ENCODE results near the gene SORCS2.

DNA sequence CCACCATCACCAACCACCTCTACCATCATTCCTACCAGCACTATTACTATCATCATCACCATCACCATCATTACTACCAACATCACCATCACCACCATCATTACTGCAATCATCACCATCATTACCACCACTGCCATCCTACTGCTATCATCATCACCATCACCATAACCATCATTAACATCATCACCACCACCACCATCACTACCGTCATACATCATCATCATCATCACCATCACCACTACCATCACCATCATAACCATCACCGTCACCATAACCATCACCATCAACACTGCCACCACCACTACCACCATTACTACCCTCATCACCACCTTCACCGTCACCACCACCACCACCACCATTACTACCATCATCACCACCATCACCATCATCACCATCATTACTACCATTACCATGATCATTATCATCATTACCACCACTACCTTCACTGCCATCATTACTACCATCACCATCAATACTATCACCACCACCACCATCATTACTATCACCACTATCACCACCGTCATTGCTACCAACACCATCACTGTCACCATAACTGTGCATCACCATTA, 170.6 kb downstream of the SORCS2 start:
- TF ChIP-seq CEBPB (IDR thresholded peaks at IDR 0.05; ENCODE audit: low read depth, low read length) (no peak), CTCF (conservative IDR thresholded peaks at IDR 0.05; ENCODE audit: low read depth, low read length) (no peak), MAZ (IDR thresholded peaks at IDR 0.05; ENCODE audit: borderline replicate concordance, low read depth, low read length) (no peak), POLR2A (IDR thresholded peaks at IDR 0.05; ENCODE audit: low read depth, low read length) (no peak), BHLHE40 (IDR thresholded peaks at IDR 0.05; ENCODE audit: low read depth, low read length) (no peak), RCOR1 (IDR thresholded peaks at IDR 0.05; ENCODE audit: insufficient replicate concordance, low read length) (no peak), RAD21 (IDR thresholded peaks at IDR 0.05; ENCODE audit: low read length) (no peak), SMC3 (IDR thresholded peaks at IDR 0.05; ENCODE audit: low read depth, low read length) (no peak), USF2 (IDR thresholded peaks at IDR 0.05; ENCODE audit: low read depth, low read length) (no peak), MAFK (IDR thresholded peaks at IDR 0.05; ENCODE audit: low read depth, low read length) (no peak), MXI1 (IDR thresholded peaks at IDR 0.05; ENCODE audit: borderline replicate concordance, low read depth, low read length) (no peak), RFX5 (IDR thresholded peaks at IDR 0.05; ENCODE audit: low read depth, low read length) (no peak)
